H1 (cell line): Measurements from ENCODE around the gene TEX9. TPM values are rescaled to one million over a fixed set of nuclear protein-coding genes. Genes with fewer than 3 reads are reported as not detected.
"Not testable (repeated sequence)": the region's sequence is repeated elsewhere in the genome, so short reads cannot be mapped to it uniquely, and the experiment has no call there.

Experiments
- CTCF ChIA-PET: fragments of 300-600 bp; sonication (Branson Sonifier 250); formaldehyde crosslinking; loops from one replicate; lab custom pipeline; 2021; ENCODE audit not compliant: partially characterized antibody; lab: Charles Lee
- POLR2A ChIA-PET: fragments of 300-600 bp; sonication (Branson Sonifier 250); formaldehyde crosslinking; loops from one replicate; lab custom pipeline; 2021; ENCODE audit warnings: inconsistent platforms; ENCODE audit not compliant: partially characterized antibody; lab: Charles Lee
- DNase-seq, 2 experiments: peaks; one replicate each; pipeline versions ENCODE4 v3.0.0 to v3.0.0-alpha.2; 2010 to 2022; ENCODE audit warnings: low spot score in 2 of 2, low read depth in 1 of 2, mixed read lengths in 1 of 2
- FAIRE-seq: peaks from 2 replicates; lab custom pipeline; 2011; peaks lifted over from hg19 to GRCh38; lab: Jason Lieb, UNC
- H2AFZ ChIP-seq: 2 replicates; pipeline ENCODE4 v1.8.1; 2012; ENCODE audit warnings: low read length, inconsistent platforms
- H2AK5ac ChIP-seq: 2 replicates; pipeline ENCODE4 v1.6.1; 2013; ENCODE audit warnings: low read depth, low read length
- H2BK120ac ChIP-seq: replicated peaks from 2 replicates; pipeline ENCODE3; 2013; ENCODE audit warnings: low read depth, low read length, inconsistent platforms
- H2BK12ac ChIP-seq: 2 replicates; pipeline ENCODE4 v1.6.1; 2013; ENCODE audit warnings: low read depth, low read length
- H2BK15ac ChIP-seq: 2 replicates; pipeline ENCODE4 v1.6.1; 2013; ENCODE audit warnings: low read length
- H2BK20ac ChIP-seq: 2 replicates; pipeline ENCODE4 v1.6.1; 2013; ENCODE audit warnings: low read length
- H2BK5ac ChIP-seq: 2 replicates; pipeline ENCODE4 v1.6.1; 2013; ENCODE audit warnings: low read depth, low read length
- H3K14ac ChIP-seq: 2 replicates; pipeline ENCODE4 v1.6.1; 2013; ENCODE audit warnings: inconsistent platforms; ENCODE audit not compliant: insufficient read length
- H3K18ac ChIP-seq: 2 replicates; pipeline ENCODE4 v1.6.1; 2013; ENCODE audit warnings: low read length; ENCODE audit errors: extremely low read depth
- H3K23ac ChIP-seq: 2 replicates; pipeline ENCODE4 v1.6.1; 2013; ENCODE audit warnings: inconsistent platforms; ENCODE audit not compliant: insufficient read length
- H3K23me2 ChIP-seq: 2 replicates; pipeline ENCODE4 v1.6.1; 2013; ENCODE audit warnings: low read depth, low read length
- H3K27ac ChIP-seq: 2 replicates; pipeline ENCODE4 v1.6.1; 2011; ENCODE audit warnings: low read depth, low read length, inconsistent platforms
- H3K27me3 ChIP-seq, 4 experiments: replicated peaks in 1 of 4; 1 replicate in 1 of 4; 2 replicates in 3 of 4; pipeline versions ENCODE4 v1.6.1 to v1.8.1; 2011 to 2013; ENCODE audit warnings: low read length in 3 of 4, mild to moderate bottlenecking in 3 of 4, inconsistent platforms in 2 of 4, mixed read lengths in 2 of 4, moderate library complexity in 1 of 4; ENCODE audit not compliant: control insufficient read depth in 3 of 4, insufficient read depth in 3 of 4; ENCODE audit errors: extremely low read depth in 1 of 4
- H3K36me3 ChIP-seq, 4 experiments: 2 replicates each; pipeline versions ENCODE4 v1.6.1 to v1.8.1; 2011 to 2013; ENCODE audit warnings: mild to moderate bottlenecking in 4 of 4, low read length in 3 of 4, moderate library complexity in 2 of 4, control low read depth in 1 of 4, inconsistent platforms in 1 of 4; ENCODE audit not compliant: insufficient read depth in 4 of 4, control insufficient read depth in 2 of 4
- H3K4ac ChIP-seq: replicated peaks from 2 replicates; pipeline ENCODE3; 2013; ENCODE audit warnings: low read length, low read depth, mixed read lengths, inconsistent platforms; ENCODE audit not compliant: insufficient read length
- H3K4me1 ChIP-seq, 4 experiments: replicated peaks in 1 of 4; 1 replicate in 1 of 4; 2 replicates in 3 of 4; pipeline versions ENCODE4 v1.6.1 to v1.8.1; 2011 to 2013; ENCODE audit warnings: low read length in 3 of 4, inconsistent platforms in 2 of 4, mixed read lengths in 1 of 4; ENCODE audit not compliant: insufficient read depth in 4 of 4, control insufficient read depth in 3 of 4
- H3K4me2 ChIP-seq, 2 experiments: 2 replicates each; pipeline versions ENCODE4 v1.6.1 to v1.8.1; 2011 to 2013; ENCODE audit warnings: low read depth in 2 of 2, low read length in 2 of 2, control low read depth in 1 of 2, inconsistent platforms in 1 of 2, mild to moderate bottlenecking in 1 of 2; ENCODE audit not compliant: insufficient read depth in 1 of 2
- H3K4me3 ChIP-seq, 4 experiments: fragments of 200-600, 300-600 bp in 1 of 4; sonication (generic), shearing (Covaris generic), sonication (Bioruptor Twin) in 1 of 4; 2 replicates each; pipeline versions ENCODE4 v1.5.1 to v1.8.1; 2011 to 2016; ENCODE audit warnings: low read length in 4 of 4, low read depth in 3 of 4, control low read depth in 2 of 4, inconsistent platforms in 2 of 4, mild to moderate bottlenecking in 2 of 4, mixed read lengths in 1 of 4, moderate library complexity in 1 of 4; ENCODE audit not compliant: insufficient read depth in 2 of 4; ENCODE audit errors: extremely low read depth in 1 of 4
- H3K56ac ChIP-seq: replicated peaks from 2 replicates; pipeline ENCODE3; 2013; ENCODE audit warnings: low read depth, mild to moderate bottlenecking, mixed read lengths, low read length, inconsistent platforms; ENCODE audit not compliant: insufficient read length
- H3K79me1 ChIP-seq: 2 replicates; pipeline ENCODE4 v1.6.1; 2013; ENCODE audit warnings: low read depth, low read length, control low read depth
- H3K79me2 ChIP-seq, 2 experiments: 2 replicates each; pipeline versions ENCODE4 v1.6.1 to v1.8.1; 2012 to 2013; ENCODE audit warnings: low read length in 2 of 2, mild to moderate bottlenecking in 2 of 2, inconsistent platforms in 1 of 2; ENCODE audit not compliant: insufficient read depth in 2 of 2, control insufficient read depth in 1 of 2
- H3K9ac ChIP-seq, 4 experiments: replicated peaks in 1 of 4; 1 replicate in 1 of 4; 2 replicates in 3 of 4; pipeline versions ENCODE4 v1.6.1 to v1.8.1; 2011 to 2013; ENCODE audit warnings: low read depth in 3 of 4, low read length in 3 of 4, control low read depth in 2 of 4, mild to moderate bottlenecking in 2 of 4, moderate library complexity in 2 of 4, inconsistent platforms in 1 of 4; ENCODE audit errors: extremely low read depth in 1 of 4
- H3K9me3 ChIP-seq, 2 experiments: 2 replicates each; pipeline versions ENCODE4 v1.6.1 to v1.8.1; 2012 to 2013; ENCODE audit warnings: mild to moderate bottlenecking in 2 of 2, moderate library complexity in 2 of 2, control low read depth in 1 of 2, inconsistent platforms in 1 of 2, low read depth in 1 of 2, low read length in 1 of 2, mixed read lengths in 1 of 2; ENCODE audit not compliant: insufficient read depth in 2 of 2
- H4K20me1 ChIP-seq, 2 experiments: replicated peaks in 1 of 2; 2 replicates each; pipeline versions ENCODE3 to v1.8.1; 2011 to 2013; ENCODE audit warnings: inconsistent platforms in 2 of 2, low read length in 2 of 2, mild to moderate bottlenecking in 1 of 2; ENCODE audit not compliant: insufficient read depth in 2 of 2, control insufficient read depth in 1 of 2
- H4K5ac ChIP-seq: 2 replicates; pipeline ENCODE4 v1.6.1; 2013; ENCODE audit warnings: low read length, low read depth, mixed read lengths, inconsistent platforms; ENCODE audit not compliant: insufficient read length
- H4K8ac ChIP-seq: 2 replicates; pipeline ENCODE4 v1.8.0; 2013; ENCODE audit warnings: mild to moderate bottlenecking, moderate library complexity, low read length, inconsistent platforms; ENCODE audit not compliant: insufficient read depth; ENCODE audit errors: extremely low read depth
- H4K91ac ChIP-seq: replicated peaks from 2 replicates; pipeline ENCODE3; 2013; ENCODE audit warnings: low read length, mixed read lengths, inconsistent platforms; ENCODE audit not compliant: insufficient read length
- WGBS, 2 experiments: shearing (Covaris generic) in 1 of 2; methylation state at CpG; one replicate each; pipeline versions ENCODE4 v1.1.6 to v1.1.7; 2013 to 2015; ENCODE audit warnings: low lambda C conversion rate in 2 of 2, mixed read lengths in 2 of 2, inconsistent platforms in 1 of 2, low coverage in 1 of 2, missing lambda C conversion rate in 1 of 2; ENCODE audit not compliant: insufficient replicate concordance in 2 of 2, insufficient coverage in 1 of 2, insufficient read length in 1 of 2; ENCODE audit errors: extremely low coverage in 1 of 2, missing lambda C conversion rate in 1 of 2; 5-methylcytosine and 5-hydroxymethylcytosine counted together
- polyA plus RNA-seq, 7 experiments: library from polyadenylated mRNA; depleted of rRNA in 3 of 7; stranded (reverse) in 5 of 7; unstranded in 2 of 7; fragments of >200 nt in 5 of 7; fragments of 200-250 nt in 2 of 7; gene quantifications; 1 replicate in 5 of 7; 2 replicates in 1 of 7; 4 replicates in 1 of 7; pipeline versions ENCODE4 v1.2.1 to v1.2.3, GENCODE V29; 2011 to 2013; ENCODE audit warnings: missing spikeins in 2 of 7, mixed read lengths in 2 of 7
- total RNA-seq: library from RNA; stranded (reverse); fragmentation: NEBNext Ultra II Directional; extraction: Animal tissue kit (Norgen Biotek cat#: 25700); gene quantifications from 2 replicates; pipeline ENCODE4 v1.2.1, GENCODE V29; 2021

Gene TEX9
- total and polyA plus RNA-seq, 2 of the 8 experiments (the other 6 are each of a cell fraction or from before 2014, with no cell fraction given), result 3.4 to 12.3 TPM

GRCh38 chr15:56374693-56375092 is 9.5 kb downstream of the TEX9 start:
- H4K8ac ChIP-seq, H3K9me3 ChIP-seq, H2BK15ac ChIP-seq, DNase-seq, CTCF ChIA-PET, H3K23me2 ChIP-seq, H3K79me1 ChIP-seq, H3K18ac ChIP-seq, FAIRE-seq, H4K91ac ChIP-seq, H4K5ac ChIP-seq, H2BK20ac ChIP-seq, H2BK12ac ChIP-seq, H2BK120ac ChIP-seq, H3K79me2 ChIP-seq, H3K4ac ChIP-seq, H3K56ac ChIP-seq, H3K4me3 ChIP-seq, H3K14ac ChIP-seq, H4K20me1 ChIP-seq, H2AK5ac ChIP-seq, H2BK5ac ChIP-seq, H3K27ac ChIP-seq, H3K4me1 ChIP-seq, H3K27me3 ChIP-seq, H3K36me3 ChIP-seq, H3K9ac ChIP-seq, H2AFZ ChIP-seq, H3K4me2 ChIP-seq, H3K23ac ChIP-seq, POLR2A ChIA-PET: not testable (repeated sequence)
- 93% methylated on average over 2 of the region's 2 CpGs; no CpG with 5 or more reads in 1 of the 2 experiments for WGBS, 2 experiments

DNA sequence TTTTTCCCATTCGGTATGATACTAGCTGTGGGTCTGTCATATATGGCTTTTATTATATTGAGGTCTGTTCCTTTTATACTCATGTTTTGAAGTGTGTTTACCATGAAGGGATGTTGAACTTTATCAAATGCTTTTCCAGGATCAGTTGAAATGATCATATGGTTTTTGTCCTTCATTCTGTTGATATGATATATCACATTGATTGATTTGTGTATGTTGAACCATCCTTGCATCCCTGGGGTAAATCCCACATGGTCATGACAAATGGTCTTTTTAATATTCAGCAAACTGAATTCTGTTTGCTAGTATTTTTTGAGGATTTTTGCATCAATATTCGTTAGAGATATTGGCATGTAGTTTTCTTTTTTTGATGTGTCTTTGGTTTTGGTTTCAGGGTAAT is 12.6 kb downstream of the TEX9 start:
- whole genome bisulfite sequencing, 2 experiments, result 92% methylated on average over 2 of the region's 2 CpGs; no CpG with 5 or more reads in 1 of the 2 experiments
- H3K56ac ChIP-seq, H4K8ac ChIP-seq, H2BK20ac ChIP-seq, H3K4me2 ChIP-seq, H3K4ac ChIP-seq, H3K79me2 ChIP-seq, H3K9me3 ChIP-seq, H3K18ac ChIP-seq, H3K4me3 ChIP-seq, H2AK5ac ChIP-seq, H4K20me1 ChIP-seq, POLR2A ChIA-PET, DNase-seq, H3K9ac ChIP-seq, H3K23me2 ChIP-seq, H2BK15ac ChIP-seq, H3K36me3 ChIP-seq, H3K14ac ChIP-seq, H2BK12ac ChIP-seq, H3K27me3 ChIP-seq, CTCF ChIA-PET, H4K5ac ChIP-seq, H3K4me1 ChIP-seq, H4K91ac ChIP-seq, H2BK5ac ChIP-seq, H2AFZ ChIP-seq, H3K79me1 ChIP-seq, H3K23ac ChIP-seq, FAIRE-seq, H3K27ac ChIP-seq, H2BK120ac ChIP-seq: not testable (repeated sequence)
